ENCODE results near the gene RPS14.

DNA sequence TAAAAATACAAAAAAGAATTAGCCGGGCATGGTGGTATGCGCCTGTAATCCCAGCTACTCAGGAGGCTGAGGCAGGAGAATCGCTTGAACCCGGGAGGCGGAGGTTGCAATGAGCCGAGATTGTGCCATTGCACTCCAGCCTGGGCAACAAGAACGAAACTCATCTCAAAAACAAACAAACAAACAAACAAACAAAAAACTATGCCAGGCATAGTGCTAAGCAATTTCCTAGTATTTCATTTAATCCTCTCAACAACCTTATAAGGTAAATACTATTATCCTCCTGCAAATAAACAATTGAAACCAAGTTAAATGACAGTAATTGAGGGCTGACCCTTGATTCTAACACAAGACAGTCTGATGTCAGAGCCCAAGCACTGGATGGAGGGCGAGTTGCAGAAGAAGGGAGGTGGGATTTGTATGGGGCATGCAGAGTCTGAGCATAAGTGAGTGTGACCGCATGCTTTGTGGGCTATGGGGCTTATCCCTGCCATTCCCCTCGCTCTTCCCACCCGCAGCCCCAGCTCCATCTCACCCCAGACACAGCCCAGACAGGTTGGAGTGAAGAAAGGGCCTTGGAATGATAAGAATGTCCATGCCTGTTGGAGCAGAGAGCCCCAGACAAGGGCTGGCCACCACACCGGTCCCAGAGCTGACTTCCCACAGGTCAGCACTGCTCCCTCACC is 24.3 kb upstream of the RPS14 start:
- TF ChIP-seq EP300 (IDR thresholded peaks at IDR 0.05; ENCODE audit: borderline replicate concordance in 1 of 2, control insufficient read depth in 1 of 2, low read depth in 2 of 2, low read length in 2 of 2): no peak
- no peak for TF ChIP-seq POLR2A (IDR thresholded peaks at IDR 0.05; ENCODE audit: low read depth, low read length)
- TF ChIP-seq, protein P1, sequence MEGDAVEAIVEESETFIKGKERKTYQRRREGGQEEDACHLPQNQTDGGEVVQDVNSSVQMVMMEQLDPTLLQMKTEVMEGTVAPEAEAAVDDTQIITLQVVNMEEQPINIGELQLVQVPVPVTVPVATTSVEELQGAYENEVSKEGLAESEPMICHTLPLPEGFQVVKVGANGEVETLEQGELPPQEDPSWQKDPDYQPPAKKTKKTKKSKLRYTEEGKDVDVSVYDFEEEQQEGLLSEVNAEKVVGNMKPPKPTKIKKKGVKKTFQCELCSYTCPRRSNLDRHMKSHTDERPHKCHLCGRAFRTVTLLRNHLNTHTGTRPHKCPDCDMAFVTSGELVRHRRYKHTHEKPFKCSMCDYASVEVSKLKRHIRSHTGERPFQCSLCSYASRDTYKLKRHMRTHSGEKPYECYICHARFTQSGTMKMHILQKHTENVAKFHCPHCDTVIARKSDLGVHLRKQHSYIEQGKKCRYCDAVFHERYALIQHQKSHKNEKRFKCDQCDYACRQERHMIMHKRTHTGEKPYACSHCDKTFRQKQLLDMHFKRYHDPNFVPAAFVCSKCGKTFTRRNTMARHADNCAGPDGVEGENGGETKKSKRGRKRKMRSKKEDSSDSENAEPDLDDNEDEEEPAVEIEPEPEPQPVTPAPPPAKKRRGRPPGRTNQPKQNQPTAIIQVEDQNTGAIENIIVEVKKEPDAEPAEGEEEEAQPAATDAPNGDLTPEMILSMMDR (IDR thresholded peaks at IDR 0.05 in 2 of 3, conservative IDR thresholded peaks at IDR 0.05 in 1 of 3; ENCODE audit: control insufficient read depth in 2 of 3, extremely low read depth in 1 of 3, insufficient read depth in 1 of 3, low read depth in 3 of 3, low read length in 3 of 3): no peak

All from GM12878 (cell line).